GM12891 (cell line): ENCODE results near the gene ZFAND2A.
"Not testable (repeated sequence)": the region's sequence is repeated elsewhere in the genome, so short reads cannot be mapped to it uniquely, and the experiment has no call there.

Source experiments
- DNase-seq: peaks from one replicate; pipeline ENCODE4 v3.0.0; 2011; ENCODE audit warnings: low spot score; ENCODE audit not compliant: insufficient read length
- FAIRE-seq: peaks from 2 replicates; lab custom pipeline; 2011; peaks lifted over from hg19 to GRCh38; lab: Jason Lieb, UNC
- PAX5 ChIP-seq: IDR thresholded peaks from 2 replicates; pipeline ENCODE4 v1.6.1; 2011; ENCODE audit warnings: low read length, moderate library complexity, mild to moderate bottlenecking; ENCODE audit not compliant: insufficient read depth, severe bottlenecking
- POLR2A ChIP-seq: IDR thresholded peaks from 2 replicates; pipeline ENCODE4 v1.6.1; 2011; ENCODE audit warnings: low read depth, low read length, control low read depth
- POLR2AphosphoS5 ChIP-seq: IDR thresholded peaks from 2 replicates; pipeline ENCODE4 v1.6.1; 2011; ENCODE audit warnings: low read depth, low read length, control low read depth
- POU2F2 ChIP-seq: IDR thresholded peaks from 2 replicates; pipeline ENCODE4 v1.6.1; 2011; ENCODE audit warnings: low read depth, mild to moderate bottlenecking, control low read depth, low read length, moderate library complexity
- SPI1 ChIP-seq: IDR thresholded peaks from 2 replicates; pipeline ENCODE4 v1.6.1; 2011; ENCODE audit warnings: low read depth, low read length, control low read depth
- TAF1 ChIP-seq: IDR thresholded peaks from 2 replicates; pipeline ENCODE4 v1.6.1; 2011; ENCODE audit warnings: low read depth, low read length, control low read depth

The ZFAND2A gene

GRCh38 chr7:1175967-1176851 lies 16.2 kb upstream of the ZFAND2A start:
- DNase-seq, result peak; percentile 72
- peak; percentile 91 for FAIRE-seq
- TF ChIP-seq TAF1 (no peak), POLR2AphosphoS5 (no peak), POLR2A (no peak), SPI1 (no peak; the same call in 1 of the 2 replicates), POU2F2 (no peak), PAX5 (no peak)

- TF ChIP-seq SPI1 (no peak), POU2F2 (no peak), PAX5 (no peak), POLR2A (no peak), TAF1 (no peak), POLR2AphosphoS5 (no peak)
- FAIRE-seq, result no peak
Observed at GRCh38 chr7:1175597-1175966, 15.6 kb upstream of the ZFAND2A start.

GRCh38 chr7:1174881-1175596 lies 15.0 kb upstream of the ZFAND2A start:
- FAIRE-seq (no peak), DNase-seq (no peak)
- TF ChIP-seq SPI1 (no peak), PAX5 (no peak), POU2F2 (no peak), POLR2A (no peak), TAF1 (no peak)

More at GRCh38 chr7:1175597-1175966, 15.6 kb upstream of the ZFAND2A start:
- no peak for DNase-seq

- FAIRE-seq (no peak), DNase-seq (no peak)
- no peak for TF ChIP-seq POLR2AphosphoS5
- no peak for TF ChIP-seq PAX5
- no peak for TF ChIP-seq POLR2A
- no peak for TF ChIP-seq POU2F2
- TF ChIP-seq SPI1, result no peak
- no peak for TF ChIP-seq TAF1
Observed at GRCh38 chr7:1174002-1174401, 14.0 kb upstream of the ZFAND2A start.

GRCh38 chr7:1172666-1173523 lies 12.9 kb upstream of the ZFAND2A start:
- no peak for FAIRE-seq

GRCh38 chr7:1171516-1171915 lies 11.5 kb upstream of the ZFAND2A start:
- DNase-seq, FAIRE-seq: not testable (repeated sequence)

More at GRCh38 chr7:1172666-1173523, 12.9 kb upstream of the ZFAND2A start:
- TF ChIP-seq POLR2AphosphoS5, result no peak
- TF ChIP-seq POLR2A, result no peak
- TF ChIP-seq SPI1, result no peak
- no peak for TF ChIP-seq POU2F2
- TF ChIP-seq TAF1, result no peak
- no peak for TF ChIP-seq PAX5
- no peak for DNase-seq

GRCh38 chr7:1170741-1171501 lies 10.9 kb upstream of the ZFAND2A start:
- TF ChIP-seq POLR2A (no peak), POLR2AphosphoS5 (no peak), TAF1 (no peak), PAX5 (no peak), SPI1 (no peak), POU2F2 (no peak)
- DNase-seq, result no peak
- FAIRE-seq, result no peak
